Testis (tissue), 2 donors: Measurements from ENCODE around the gene PCSK6.

Source experiments
- POLR2A ChIP-seq: fragments of 450-650 bp; IDR thresholded peaks from one replicate; pipeline ENCODE4 v1.6.1; 2017; ENCODE audit warnings: antibody characterized with exemption, mild to moderate bottlenecking, moderate library complexity
- TF ChIP-seq, protein P1 (sequence below), 3 experiments: fragments of 450-650 bp in 2 of 3; fragments of 200-600 bp in 1 of 3; sonication (generic) in 1 of 3; IDR thresholded peaks; one replicate each; pipeline ENCODE4 v1.5.1; 2016 to 2019; ENCODE audit warnings: antibody characterized with exemption in 3 of 3, mild to moderate bottlenecking in 2 of 3, moderate library complexity in 1 of 3

DNA sequence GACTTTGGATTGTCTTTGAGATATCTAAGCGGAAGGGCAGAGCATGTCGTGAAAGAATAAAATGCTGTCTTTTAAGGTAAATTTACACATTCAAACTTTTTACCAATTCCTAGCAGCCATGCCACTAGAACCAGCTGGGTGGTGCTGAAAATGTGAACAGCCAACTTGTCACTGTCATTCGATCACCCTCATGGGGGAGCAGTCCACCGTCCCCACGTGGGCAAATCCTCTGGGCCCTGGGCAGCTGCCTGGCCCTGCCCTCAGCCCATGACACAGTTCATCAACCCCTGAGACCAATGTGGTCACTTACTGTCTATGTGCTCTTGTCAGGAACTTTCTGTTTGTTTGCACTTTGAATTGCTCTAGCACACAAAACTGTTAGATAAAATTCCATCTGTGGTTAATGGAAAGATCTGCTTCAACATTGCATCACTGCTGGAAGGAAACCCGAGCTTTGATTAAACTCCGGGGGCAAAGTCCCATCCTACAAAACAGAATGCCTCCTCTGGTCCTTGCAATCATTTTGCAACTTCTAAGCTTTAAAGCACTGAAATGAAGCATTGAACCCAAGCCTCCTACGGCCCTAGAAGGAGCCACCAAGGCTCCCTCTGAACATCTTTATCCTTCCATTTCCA, 50.1 kb downstream of the PCSK6 start:
- TF ChIP-seq, protein P1, sequence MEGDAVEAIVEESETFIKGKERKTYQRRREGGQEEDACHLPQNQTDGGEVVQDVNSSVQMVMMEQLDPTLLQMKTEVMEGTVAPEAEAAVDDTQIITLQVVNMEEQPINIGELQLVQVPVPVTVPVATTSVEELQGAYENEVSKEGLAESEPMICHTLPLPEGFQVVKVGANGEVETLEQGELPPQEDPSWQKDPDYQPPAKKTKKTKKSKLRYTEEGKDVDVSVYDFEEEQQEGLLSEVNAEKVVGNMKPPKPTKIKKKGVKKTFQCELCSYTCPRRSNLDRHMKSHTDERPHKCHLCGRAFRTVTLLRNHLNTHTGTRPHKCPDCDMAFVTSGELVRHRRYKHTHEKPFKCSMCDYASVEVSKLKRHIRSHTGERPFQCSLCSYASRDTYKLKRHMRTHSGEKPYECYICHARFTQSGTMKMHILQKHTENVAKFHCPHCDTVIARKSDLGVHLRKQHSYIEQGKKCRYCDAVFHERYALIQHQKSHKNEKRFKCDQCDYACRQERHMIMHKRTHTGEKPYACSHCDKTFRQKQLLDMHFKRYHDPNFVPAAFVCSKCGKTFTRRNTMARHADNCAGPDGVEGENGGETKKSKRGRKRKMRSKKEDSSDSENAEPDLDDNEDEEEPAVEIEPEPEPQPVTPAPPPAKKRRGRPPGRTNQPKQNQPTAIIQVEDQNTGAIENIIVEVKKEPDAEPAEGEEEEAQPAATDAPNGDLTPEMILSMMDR (IDR thresholded peaks at IDR 0.05), result no peak
- TF ChIP-seq POLR2A, result no peak
